Ramos (cell line): ENCODE measurements around the gene VN1R5.
"Not testable (repeated sequence)": the region's sequence is repeated elsewhere in the genome, so short reads cannot be mapped to it uniquely, and the experiment has no call there.

Experiments
- in situ Hi-C: fragments of 300-500 bp; cut with MboI; formaldehyde crosslinking; loops from one replicate; pipeline ENCODE4 v1.14.3; 2022; ENCODE audit warnings: low sequenced_read_pairs; ENCODE audit not compliant: unreplicated experiment

VN1R5 gene

GRCh38 chr1:247270003-247270402 is 14.1 kb downstream of the VN1R5 start:
- in situ Hi-C loops, result no loop called here

- in situ Hi-C loops, result no loop called here
Measured at GRCh38 chr1:247273013-247273412, 17.1 kb downstream of the VN1R5 start.

GRCh38 chr1:247274605-247275256 is 18.9 kb downstream of the VN1R5 start:
- in situ Hi-C loops, result no loop called here

GRCh38 chr1:247277191-247277590 is 21.3 kb downstream of the VN1R5 start:
- in situ Hi-C loops, result no loop called here

GRCh38 chr1:247281001-247281574 is 25.2 kb downstream of the VN1R5 start:
- in situ Hi-C loops, result no loop called here

GRCh38 chr1:247286134-247286670 is 30.3 kb downstream of the VN1R5 start:
- in situ Hi-C loops, result no loop called here

GRCh38 chr1:247287460-247287859 is 31.6 kb downstream of the VN1R5 start:
- in situ Hi-C loops, result no loop called here

- in situ Hi-C loops, result no loop called here
Measured at GRCh38 chr1:247288341-247288740, 32.5 kb downstream of the VN1R5 start.

GRCh38 chr1:247289274-247289892 is 33.5 kb downstream of the VN1R5 start:
- in situ Hi-C loops, result not testable (repeated sequence)

GRCh38 chr1:247290576-247290975 is 34.7 kb downstream of the VN1R5 start:
- in situ Hi-C loops, result no loop called here

GRCh38 chr1:247291161-247291560 is 35.3 kb downstream of the VN1R5 start:
- in situ Hi-C loops, result no loop called here

- in situ Hi-C loops, result no loop called here
Measured at GRCh38 chr1:247291833-247292561, 36.1 kb downstream of the VN1R5 start.

GRCh38 chr1:247293047-247293446 is 37.2 kb downstream of the VN1R5 start:
- in situ Hi-C loops, result no loop called here

GRCh38 chr1:247294282-247294681 is 38.4 kb downstream of the VN1R5 start:
- in situ Hi-C loops, result no loop called here

GRCh38 chr1:247295274-247295684 is 39.4 kb downstream of the VN1R5 start:
- in situ Hi-C loops, result no loop called here

GRCh38 chr1:247295746-247296145 is 39.9 kb downstream of the VN1R5 start:
- in situ Hi-C loops, result no loop called here

- in situ Hi-C loops, result no loop called here
Measured at GRCh38 chr1:247296599-247297180, 40.8 kb downstream of the VN1R5 start.

GRCh38 chr1:247297263-247298123 is 41.6 kb downstream of the VN1R5 start:
- in situ Hi-C loops, result no loop called here

- in situ Hi-C loops, result no loop called here
Measured at GRCh38 chr1:247298124-247298481, 42.2 kb downstream of the VN1R5 start.

- in situ Hi-C loops, result no loop called here
Measured at GRCh38 chr1:247298701-247299100, 42.8 kb downstream of the VN1R5 start.
